HG03045 (cell line): ENCODE data around the gene PRDM16.

Source experiments
- ATAC-seq: cut with Tn5 transposase; IDR thresholded peaks from one replicate; pipeline ENCODE4 v1.9.1; 2021; ENCODE audit warnings: mild to moderate bottlenecking, moderate library complexity; ENCODE audit not compliant: unreplicated experiment

The PRDM16 gene

DNA sequence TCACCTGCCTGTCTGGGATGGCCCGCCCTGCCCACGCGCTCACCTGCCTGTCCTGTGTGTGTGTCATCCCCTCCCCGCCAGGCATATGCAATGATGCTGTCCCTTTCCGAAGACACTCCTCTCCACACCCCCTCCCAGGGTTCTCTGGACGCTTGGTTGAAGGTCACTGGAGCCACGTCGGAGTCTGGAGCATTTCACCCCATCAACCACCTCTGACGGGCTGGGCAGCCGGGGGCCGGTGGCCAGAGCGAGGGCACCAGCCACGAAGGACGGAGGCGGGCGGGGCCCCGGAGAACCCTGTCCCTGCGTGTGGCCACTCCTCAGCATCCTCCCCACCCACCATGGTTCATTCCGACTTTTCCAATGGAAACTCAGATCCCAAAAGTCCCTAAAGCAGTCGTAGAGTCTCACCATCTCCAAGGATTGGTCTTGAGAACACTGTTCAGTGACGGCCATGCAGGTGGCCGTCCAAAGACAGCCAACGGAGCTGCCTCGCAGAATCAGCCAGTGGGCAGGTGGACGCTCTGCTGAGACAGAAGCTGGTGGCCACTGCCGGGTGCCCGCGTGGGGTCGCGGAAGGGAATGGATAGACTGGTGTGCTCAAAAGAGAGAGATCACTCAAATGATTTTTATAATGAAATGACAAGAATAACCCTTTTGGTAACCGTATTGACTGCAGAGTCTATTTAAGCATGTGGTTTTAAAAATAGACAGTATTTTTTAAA is 364.8 kb downstream of the PRDM16 start:
- ATAC-seq: no peak

DNA sequence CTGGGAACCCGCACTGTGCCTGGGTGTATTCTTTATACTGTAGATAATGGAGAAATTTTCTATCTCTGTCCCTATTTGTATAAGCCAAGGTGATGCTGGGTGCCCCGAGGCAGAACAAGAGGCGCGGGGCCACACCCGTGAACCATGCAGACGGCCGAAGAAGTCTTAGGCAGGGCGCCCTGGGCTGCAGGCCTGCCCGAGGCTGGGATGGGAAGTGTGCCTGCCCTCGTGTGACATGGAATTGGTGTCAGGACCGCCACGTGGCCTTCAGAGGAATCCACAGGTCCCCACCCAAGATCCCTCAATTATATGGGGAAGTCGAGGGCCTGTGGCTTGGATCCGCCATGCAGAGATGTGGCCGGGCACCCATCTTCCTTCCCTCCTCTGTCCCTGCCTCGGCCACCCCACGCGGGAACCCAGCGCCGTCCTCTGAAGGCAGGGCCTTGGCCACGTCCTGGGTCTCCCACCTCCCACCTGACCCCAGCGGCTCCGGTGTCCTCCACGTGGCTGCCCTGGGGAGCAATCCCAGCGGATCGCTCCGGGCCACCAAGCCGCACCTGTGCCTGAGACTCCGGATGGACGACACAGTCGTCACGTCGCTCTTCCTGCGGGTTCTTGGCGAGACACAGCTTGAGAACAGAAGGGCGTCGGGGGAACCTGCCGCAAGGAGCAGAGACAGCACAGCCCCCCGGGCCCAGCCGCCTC is 365.6 kb downstream of the PRDM16 start:
- ATAC-seq: no peak

DNA sequence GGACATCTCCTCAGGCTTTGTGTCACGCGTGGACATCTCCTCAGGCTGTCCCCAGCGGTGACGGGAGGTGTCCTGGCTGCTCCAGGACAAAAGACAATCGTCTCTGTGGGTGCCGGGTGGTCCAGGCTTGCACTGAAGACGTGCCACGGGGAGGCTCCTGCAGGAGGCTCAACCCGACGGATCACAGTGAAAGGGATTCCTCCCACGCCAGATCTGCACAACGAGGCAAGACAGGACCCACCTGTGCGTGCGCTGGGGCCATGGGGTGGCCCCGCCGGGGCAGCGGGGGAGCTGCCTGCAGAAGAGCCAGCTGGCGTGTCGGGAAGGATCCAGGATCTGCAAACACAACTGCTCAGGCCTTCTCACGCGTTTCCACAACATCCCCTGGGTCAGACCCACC is 366.7 kb downstream of the PRDM16 start:
- no peak for ATAC-seq

GRCh38 chr1:3436451-3436850 is 367.4 kb downstream of the PRDM16 start:
- no peak for ATAC-seq

DNA sequence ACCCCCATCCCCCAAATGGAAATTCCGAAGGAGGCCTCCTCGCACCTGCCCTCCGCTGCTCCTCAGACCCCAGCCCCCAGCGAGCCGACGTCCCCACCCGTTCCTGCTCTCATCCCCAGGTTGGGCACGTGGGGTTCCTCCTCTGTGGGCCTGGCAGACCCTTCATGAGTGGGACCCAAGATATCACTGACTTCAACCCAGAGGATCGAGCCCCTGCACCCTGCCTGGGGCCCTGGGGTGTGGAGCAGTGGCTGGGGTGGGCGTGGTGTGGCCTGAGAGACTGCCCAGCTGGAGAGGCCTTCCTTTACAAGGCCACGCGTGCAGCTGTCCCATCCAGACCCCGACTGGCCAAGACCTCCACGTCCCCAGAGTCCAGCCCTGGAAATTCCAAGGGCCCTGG is 367.9 kb downstream of the PRDM16 start:
- no peak for ATAC-seq

GRCh38 chr1:3438661-3439180 is 369.7 kb downstream of the PRDM16 start:
- ATAC-seq: no peak

DNA sequence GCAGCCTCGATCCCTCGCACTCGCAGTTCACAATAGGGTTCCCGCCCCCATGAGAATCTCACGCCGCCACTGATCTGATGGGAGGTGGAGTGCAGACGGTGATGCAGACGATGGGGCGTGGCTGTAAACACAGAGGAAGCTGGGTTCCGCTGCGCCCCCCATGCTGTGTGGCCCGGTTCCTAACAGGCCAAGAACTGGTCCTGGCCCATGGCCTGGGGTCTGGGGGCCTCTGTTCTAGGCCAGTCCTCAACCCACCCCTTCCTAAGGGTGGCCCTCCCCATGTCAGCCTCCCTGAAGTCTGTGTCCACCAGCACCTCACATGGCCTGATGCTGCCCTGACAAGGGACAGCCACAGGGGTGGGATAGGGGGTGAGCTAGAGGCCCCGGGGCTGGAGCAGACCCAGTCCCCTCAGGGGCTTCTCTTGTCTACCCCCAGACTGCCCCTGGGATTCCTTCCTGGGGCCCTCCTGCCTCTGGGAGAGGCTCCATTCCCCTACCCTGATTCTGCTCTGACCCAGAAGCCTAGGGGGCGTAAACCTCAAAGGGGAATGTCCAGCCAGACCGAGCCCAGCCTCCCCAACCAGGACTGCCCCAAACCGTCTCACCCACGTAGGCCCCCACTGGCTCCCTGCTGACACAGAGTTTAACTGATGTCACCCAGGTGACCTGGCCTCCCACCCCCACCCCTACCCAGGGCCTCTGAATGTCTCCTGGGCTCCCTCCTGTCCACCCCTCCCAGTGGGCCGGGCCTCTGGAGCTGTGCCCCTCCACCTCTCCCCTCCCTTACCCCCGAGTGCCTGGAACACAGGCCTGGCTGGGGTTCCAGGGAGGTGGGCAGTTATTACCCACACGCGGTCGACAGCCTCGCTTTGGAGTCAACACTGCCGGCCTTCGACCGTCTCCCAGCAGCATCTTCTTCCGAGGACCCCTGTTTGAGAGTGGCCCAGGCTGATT is 370.6 kb downstream of the PRDM16 start:
- no peak for ATAC-seq

DNA sequence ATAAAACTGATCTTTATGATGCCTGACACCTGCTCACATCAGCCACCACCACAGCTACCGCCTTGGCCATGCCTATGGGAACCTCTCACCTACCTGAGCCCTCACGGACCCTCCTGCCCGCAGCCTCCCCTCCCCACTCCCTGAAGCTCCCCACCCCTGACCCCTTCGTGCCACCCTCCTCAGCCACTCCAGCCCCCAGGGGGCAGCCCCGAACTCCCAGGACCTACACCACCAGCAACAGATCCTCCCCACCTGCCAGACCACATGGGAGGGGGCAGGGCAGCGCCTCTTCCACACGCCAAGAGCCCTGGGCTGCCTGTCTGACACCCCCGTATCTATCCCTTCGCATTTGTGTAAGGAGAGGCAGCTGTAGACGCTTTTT is 371.3 kb downstream of the PRDM16 start:
- no peak for ATAC-seq

- no peak for ATAC-seq
Observed at GRCh38 chr1:3440711-3441409, 371.9 kb downstream of the PRDM16 start.

DNA sequence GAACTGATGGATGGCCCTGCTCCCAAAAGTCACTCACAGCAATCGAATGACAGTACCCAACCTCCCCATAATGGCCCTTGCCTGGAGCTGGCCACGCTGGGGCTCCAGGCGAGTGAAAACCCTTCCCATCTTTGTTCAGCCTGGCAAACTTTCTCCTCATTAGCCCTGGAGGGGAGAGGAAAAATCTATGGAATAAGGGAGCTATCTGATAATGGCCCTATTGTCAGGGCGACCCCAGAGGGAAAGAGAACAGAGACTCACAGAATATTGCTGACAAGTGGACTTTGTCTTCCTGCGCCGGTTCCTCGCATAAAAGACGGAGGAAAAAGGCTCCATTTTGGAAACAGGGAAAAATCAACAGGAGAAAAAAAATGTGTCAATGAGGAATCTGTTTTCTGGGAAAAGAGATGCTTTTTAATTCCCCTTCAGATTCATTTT is 372.4 kb downstream of the PRDM16 start:
- ATAC-seq: no peak

DNA sequence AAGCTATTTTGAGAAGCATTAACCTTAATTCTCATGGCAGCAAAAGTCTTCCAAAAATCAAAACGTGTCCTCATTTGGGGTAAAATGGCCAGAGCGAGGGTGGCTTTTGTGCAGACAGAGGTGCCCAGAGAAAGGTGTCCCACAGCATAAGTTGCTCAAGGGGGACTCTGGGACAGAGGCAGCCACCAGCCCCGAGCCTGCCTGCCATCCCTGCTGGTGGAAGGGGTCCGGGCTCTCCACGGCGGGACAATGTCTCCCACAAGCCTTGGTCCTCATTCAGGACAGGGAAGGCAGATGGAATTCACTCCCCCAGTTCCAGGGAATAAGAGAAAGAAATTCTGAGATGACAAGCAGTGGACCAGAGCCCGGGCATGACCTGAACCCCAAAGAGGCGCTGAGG is 372.9 kb downstream of the PRDM16 start:
- no peak for ATAC-seq

GRCh38 chr1:3442331-3442730 is 373.3 kb downstream of the PRDM16 start:
- no peak for ATAC-seq

DNA sequence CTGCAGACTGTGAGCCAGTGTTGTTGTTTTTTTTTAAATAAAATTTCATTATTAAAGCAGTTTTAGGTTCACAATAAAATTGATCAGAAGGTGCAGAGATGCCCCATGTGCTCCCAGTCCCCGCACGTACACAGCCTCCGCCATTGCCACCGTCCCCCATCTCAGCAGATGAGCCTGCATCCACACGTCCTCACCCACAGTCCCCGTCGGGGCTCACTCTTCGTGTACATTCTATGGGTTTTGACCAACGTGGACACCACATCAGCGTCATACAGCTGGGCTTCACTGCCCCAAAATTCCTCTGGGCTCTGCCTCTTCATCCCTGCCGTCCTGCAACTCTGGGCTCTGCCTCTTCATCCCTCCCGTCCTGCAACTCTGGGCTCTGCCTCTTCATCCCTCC is 373.9 kb downstream of the PRDM16 start:
- ATAC-seq: no peak

DNA sequence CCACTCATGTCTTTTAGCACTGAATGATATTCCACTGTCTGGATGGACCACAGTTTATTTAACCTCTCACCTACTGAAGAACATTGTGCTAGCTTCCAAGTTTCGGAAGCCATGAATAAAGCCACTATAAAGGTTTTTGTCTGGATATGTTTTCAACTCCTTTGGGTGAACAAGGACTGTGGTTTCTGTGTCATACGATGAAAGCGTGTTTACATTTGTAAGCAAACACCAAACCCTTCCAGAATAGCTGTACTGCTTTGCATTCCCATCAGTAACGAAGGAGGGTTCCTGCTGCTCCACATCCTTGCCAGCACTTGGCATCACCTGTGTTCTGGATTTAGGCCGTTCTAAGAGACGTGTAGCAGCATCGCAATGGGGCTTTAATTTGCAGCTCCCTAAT is 374.8 kb downstream of the PRDM16 start:
- no peak for ATAC-seq

GRCh38 chr1:3444298-3444697 is 375.3 kb downstream of the PRDM16 start:
- ATAC-seq: no peak

GRCh38 chr1:3444736-3445135 is 375.7 kb downstream of the PRDM16 start:
- ATAC-seq: no peak

- ATAC-seq: no peak
Observed at GRCh38 chr1:3450202-3450863, 381.3 kb downstream of the PRDM16 start.

GRCh38 chr1:3450983-3451382 is 382.0 kb downstream of the PRDM16 start:
- ATAC-seq: no peak

- ATAC-seq: no peak
Observed at GRCh38 chr1:3451994-3452865, 383.2 kb downstream of the PRDM16 start.
